Measurements from ENCODE around the gene DIS3L2. TPM values are rescaled to one million over a fixed set of nuclear protein-coding genes. Genes with fewer than 3 reads are reported as not detected.

The DIS3L2 gene
- total RNA-seq, 4 donors from 2014 or later: 16.1 to 26.7 (median 22.0) TPM

GRCh38 chr2:232342635-232343565 lies 381.4 kb downstream of the DIS3L2 start:
- H3K27me3 ChIP-seq: peaks cover 0 to under 1% (median 0%) of the 10 kb centered on the region in 4 donors
- H3K4me1 ChIP-seq: no peaks in the 10 kb centered on the region
- no peak overlapping the region for H3K4me3 ChIP-seq
- intact Hi-C loops (cut with DNase I): no loop called here
- TF ChIP-seq POLR2A (IDR thresholded peaks at IDR 0.05; ENCODE audit: low read depth): no peak
- TF ChIP-seq EP300 (IDR thresholded peaks at IDR 0.05): no peak
- TF ChIP-seq POLR2AphosphoS5 (IDR thresholded peaks at IDR 0.05): no peak
- no peak for TF ChIP-seq CTCF (IDR thresholded peaks at IDR 0.05)
- 79% methylated on average over 10 of the region's 19 CpGs for WGBS
- H3K36me3 ChIP-seq: peaks cover 0 to 3% (median 0%) of the 10 kb centered on the region in 4 donors
- no peak overlapping the region for H3K27ac ChIP-seq (replicated peaks in 1 of 4)
- peaks cover 0 to 15% (median 10%) of the 10 kb centered on the region in 4 donors for H3K9me3 ChIP-seq
- no peak for DNase-seq (ENCODE audit: extremely low spot score)

GRCh38 chr2:232343821-232344220 lies 382.3 kb downstream of the DIS3L2 start:
- intact Hi-C loops (cut with DNase I): no loop called here
- Histone ChIP-seq H3K9me3 (peaks cover 0 to 15% (median 10%) of the 10 kb centered on the region in 4 donors), H3K4me1 (no peaks in the 10 kb centered on the region), H3K27ac (replicated peaks in 1 of 4) (no peak overlapping the region), H3K36me3 (peaks cover 0 to 1% (median 0%) of the 10 kb centered on the region in 4 donors), H3K4me3 (no peak overlapping the region), H3K27me3 (peaks cover 0 to 10% (median 0%) of the 10 kb centered on the region in 4 donors)
- DNase-seq (ENCODE audit: extremely low spot score): no peak
- TF ChIP-seq EP300 (IDR thresholded peaks at IDR 0.05) (no peak), POLR2AphosphoS5 (IDR thresholded peaks at IDR 0.05) (no peak), CTCF (IDR thresholded peaks at IDR 0.05) (no peak), POLR2A (IDR thresholded peaks at IDR 0.05; ENCODE audit: low read depth) (no peak)
- 37% methylated on average over 6 of the region's 6 CpGs for WGBS

- intact Hi-C loops (cut with DNase I): no loop called here
Measured at GRCh38 chr2:232345251-232345650, 383.7 kb downstream of the DIS3L2 start.

DNA sequence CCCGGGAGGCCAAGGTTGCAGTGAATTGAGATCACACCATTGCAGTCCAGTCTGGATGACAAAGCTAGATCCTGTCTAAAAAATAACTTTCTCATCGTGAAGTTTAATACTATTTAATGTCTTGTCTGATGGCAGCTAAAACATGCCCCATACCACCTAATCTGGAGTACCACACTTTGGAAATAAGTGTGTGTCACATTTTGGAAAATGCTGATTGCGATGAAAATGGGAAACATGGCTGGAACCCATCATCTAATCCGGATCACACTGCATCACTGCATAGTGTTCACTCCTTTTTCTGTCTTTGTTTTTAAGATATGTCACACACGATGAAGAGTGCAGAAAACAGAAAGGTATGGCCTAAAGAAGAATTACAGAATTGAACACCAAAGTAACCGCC lies 385.9 kb downstream of the DIS3L2 start:
- peaks cover 6 to 45% (median 22%) of the 10 kb centered on the region in 4 donors for H3K27me3 ChIP-seq
- peaks cover 0 to 15% (median 10%) of the 10 kb centered on the region in 4 donors for H3K9me3 ChIP-seq
- H3K4me1 ChIP-seq: peaks cover 5 to 18% (median 16%) of the 10 kb centered on the region in 4 donors
- no peak overlapping the region for H3K27ac ChIP-seq (replicated peaks in 1 of 4)
- H3K4me3 ChIP-seq: no peak overlapping the region
- WGBS: 89% methylated on average over 6 of the region's 6 CpGs
- DNase-seq (ENCODE audit: extremely low spot score): no peak
- H3K36me3 ChIP-seq: no peaks in the 10 kb centered on the region
- intact Hi-C loops (cut with DNase I): no loop called here
- TF ChIP-seq CTCF (IDR thresholded peaks at IDR 0.05) (no peak), POLR2AphosphoS5 (IDR thresholded peaks at IDR 0.05) (no peak), EP300 (IDR thresholded peaks at IDR 0.05) (no peak), POLR2A (IDR thresholded peaks at IDR 0.05; ENCODE audit: low read depth) (no peak)

More at GRCh38 chr2:232345251-232345650, 383.7 kb downstream of the DIS3L2 start:
- WGBS: 89% methylated on average over 4 of the region's 8 CpGs
- peaks cover 0 to 15% (median 10%) of the 10 kb centered on the region in 4 donors for H3K9me3 ChIP-seq
- H3K4me3 ChIP-seq: no peak overlapping the region
- H3K36me3 ChIP-seq: no peaks in the 10 kb centered on the region
- no peak for DNase-seq (ENCODE audit: extremely low spot score)
- no peaks in the 10 kb centered on the region for H3K4me1 ChIP-seq
- TF ChIP-seq EP300 (IDR thresholded peaks at IDR 0.05) (no peak), CTCF (IDR thresholded peaks at IDR 0.05) (no peak), POLR2AphosphoS5 (IDR thresholded peaks at IDR 0.05) (no peak), POLR2A (IDR thresholded peaks at IDR 0.05; ENCODE audit: low read depth) (no peak)
- H3K27ac ChIP-seq (replicated peaks in 1 of 4): no peak overlapping the region
- H3K27me3 ChIP-seq: peaks cover 0 to 24% (median under 1%) of the 10 kb centered on the region in 4 donors

All from esophagus muscularis mucosa (tissue), 4 donors.